Gastrocnemius medialis (tissue), 4 donors: ENCODE results near the gene ANAPC16.

Experiments
- CTCF ChIP-seq, 5 experiments: fragments of 450-650 bp in 3 of 5; fragments of 200-600 bp in 2 of 5; sonication (generic) in 2 of 5; IDR thresholded peaks in 4 of 5; conservative IDR thresholded peaks in 1 of 5; 1 replicate in 4 of 5; 2 replicates in 1 of 5; pipeline ENCODE4 v1.5.1; 2016 to 2019; ENCODE audit warnings: antibody characterized with exemption in 5 of 5, mild to moderate bottlenecking in 3 of 5, moderate library complexity in 3 of 5
- POLR2A ChIP-seq, 2 donors: fragments of 450-650 bp; IDR thresholded peaks; one replicate each; pipeline ENCODE4 v1.6.1; 2017; ENCODE audit warnings: antibody characterized with exemption in 2 of 2, mild to moderate bottlenecking in 2 of 2, moderate library complexity in 2 of 2

GRCh38 chr10:72283131-72283530 lies 67.3 kb downstream of the ANAPC16 start:
- no peak for TF ChIP-seq CTCF (IDR thresholded peaks at IDR 0.05 in 4 of 5, conservative IDR thresholded peaks at IDR 0.05 in 1 of 5)
- TF ChIP-seq POLR2A (IDR thresholded peaks at IDR 0.05), result no peak
